Activated CD4-positive, alpha-beta memory T cell treated with anti-CD3 and anti-CD28 coated beads for 36 hours (primary cell): Measurements from ENCODE around the gene ZNF14. TPM values are rescaled to one million over a fixed set of nuclear protein-coding genes. Genes with fewer than 3 reads are reported as not detected.

ENCODE experiments used
- CTCF ChIA-PET: fragments of 350-600 bp; sonication (Branson Sonifier 250); formaldehyde crosslinking; loops from one replicate; lab custom pipeline; 2021; ENCODE audit warnings: antibody characterized with exemption, inconsistent platforms; lab: Charles Lee
- POLR2A ChIA-PET: fragments of 350-600 bp; sonication (Branson Sonifier 250); formaldehyde crosslinking; loops from one replicate; lab custom pipeline; 2021; ENCODE audit warnings: antibody characterized with exemption; lab: Charles Lee
- DNase-seq: peaks from one replicate; pipeline ENCODE4 v3.0.0-alpha.2; 2020
- H3K27ac Mint-ChIP-seq: one replicate; pipeline ENCODE4 v1.8.0; 2021; ENCODE audit warnings: mixed read lengths
- H3K27me3 Mint-ChIP-seq: one replicate; pipeline ENCODE4 v1.8.0; 2021; ENCODE audit warnings: mixed read lengths
- H3K36me3 Mint-ChIP-seq: one replicate; pipeline ENCODE4 v1.8.0; 2021; ENCODE audit warnings: mixed read lengths
- H3K4me1 Mint-ChIP-seq: one replicate; pipeline ENCODE4 v1.8.0; 2021; ENCODE audit warnings: low read depth, mixed read lengths
- H3K4me3 Mint-ChIP-seq: one replicate; pipeline ENCODE4 v1.8.0; 2021; ENCODE audit warnings: mild to moderate bottlenecking, mixed read lengths
- H3K9me3 Mint-ChIP-seq: one replicate; pipeline ENCODE4 v1.8.0; 2021; ENCODE audit warnings: mixed read lengths
- intact Hi-C: fragments of 100-400 bp; cut with micrococcal nuclease; formaldehyde crosslinking; loops from one replicate; pipeline ENCODE4 v1.15.1; 2023
- total RNA-seq, 2 experiments: library from RNA; stranded (reverse); gene quantifications; one replicate each; pipeline ENCODE4 v1.2.3, GENCODE V29; 2021

The ZNF14 gene
- total RNA-seq, 2 experiments from 2014 or later: 6.8 to 7.9 TPM

DNA sequence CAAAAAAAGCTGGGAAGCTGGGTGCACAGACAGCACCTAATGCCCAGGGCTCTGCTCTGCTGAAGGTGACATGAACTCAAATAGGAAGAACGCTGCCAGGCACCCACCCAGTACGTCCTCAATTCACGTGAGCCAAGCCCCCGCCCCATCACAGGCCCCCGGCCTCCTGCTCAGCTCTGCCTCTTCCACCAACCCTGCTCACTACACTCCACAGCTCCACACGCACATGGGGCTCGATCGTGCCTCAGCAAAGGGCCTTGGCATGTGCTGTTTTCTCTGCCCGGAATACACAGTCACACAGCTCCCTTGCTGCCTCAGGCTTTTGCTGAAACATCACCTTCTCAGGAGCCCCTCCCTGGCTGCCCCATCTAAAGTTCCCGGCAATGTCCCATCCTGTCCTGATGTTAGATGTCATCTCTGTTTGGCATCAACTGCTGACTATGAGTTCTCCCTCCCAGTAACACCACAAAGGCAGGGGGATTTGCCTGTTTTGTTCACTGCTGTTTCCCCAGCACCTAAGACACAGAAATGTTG is 71.7 kb downstream of the ZNF14 start:
- Mint-ChIP-seq H3K4me1 (peaks cover 25% of the 10 kb centered on the region), H3K27ac (peak overlapping the region; percentile 94), H3K36me3 (peaks cover 33% of the 10 kb centered on the region), H3K27me3 (no peaks in the 10 kb centered on the region), H3K9me3 (no peaks in the 10 kb centered on the region), H3K4me3 (peak overlapping the region; percentile 96)
- ChIA-PET CTCF (interaction anchor here (1.3 to 1.4 kb wide), 2 partner anchors 129 to 161 kb away, joined by 4 to 6 read pairs; partner anchors contain the start of gene ZNF506), POLR2A (interaction anchor here (0.8 to 2.0 kb wide), 7 partner anchors 9 to 205 kb away, joined by 3 to 9 read pairs (median 5); partner anchors contain the start of gene ZNF253)
- peak; percentile 30 for DNase-seq
- intact Hi-C loops: loop anchor here (10.0 kb wide), 2 partner anchors 256 to 466 kb away; partner anchors contain the start of genes BORCS8, GATAD2A and RFXANK

Other genes starting within 250 kb of the ZNF14 start
- 1 to 10 TPM; 3.1 to 4.7 TPM for gene TSSK6, start 217.6 kb downstream of the ZNF14 start, total RNA-seq
- 100 to 1,000 TPM; 365 to 374 TPM for gene NDUFA13, start 216.9 kb downstream of the ZNF14 start, total RNA-seq
- gene YJEFN3, start 204.2 kb downstream of the ZNF14 start, total RNA-seq: 1 to 10 TPM; 6.9 to 8.2 TPM
- under 1 TPM; 0.44 to 0.50 TPM for gene CILP2, start 194.8 kb downstream of the ZNF14 start, total RNA-seq
- gene PBX4, start 114.4 kb downstream of the ZNF14 start, total RNA-seq: 10 to 100 TPM; 44.9 to 45.7 TPM
- gene LPAR2, start 104.9 kb downstream of the ZNF14 start, total RNA-seq: 10 to 100 TPM; 32.5 to 33.1 TPM
- 10 to 100 TPM; 78.6 to 79.4 TPM for gene GMIP, start 89.5 kb downstream of the ZNF14 start, total RNA-seq
- gene ATP13A1, start 69.4 kb downstream of the ZNF14 start, total RNA-seq: 10 to 100 TPM; 66.6 to 69.2 TPM
- 10 to 100 TPM; 76.0 to 77.0 TPM for gene ZNF101, start 64.3 kb downstream of the ZNF14 start, total RNA-seq
- 10 to 100 TPM; 32.9 to 39.3 TPM for gene ZNF506, start 88.6 kb upstream of the ZNF14 start, total RNA-seq
- 10 to 100 TPM; 11.0 to 12.9 TPM for gene ZNF253, start 132.8 kb upstream of the ZNF14 start, total RNA-seq
- gene ZNF93, start 167.8 kb upstream of the ZNF14 start, total RNA-seq: 10 to 100 TPM; 15.6 to 17.0 TPM